Measurements from ENCODE around the gene THAP12.

- TF ChIP-seq NFRKB (IDR thresholded peaks at IDR 0.05) (no peak), FOXK2 (IDR thresholded peaks at IDR 0.05) (no peak)
Observed at GRCh38 chr11:76302996-76303395, 77.9 kb downstream of the THAP12 start.
